Fibroblast of pulmonary artery (primary cell): ENCODE results near the gene TRIP10.

Experiments
- DNase-seq: peaks from one replicate; pipeline ENCODE4 v3.0.0-alpha.2; 2010; ENCODE audit warnings: low read depth
- H3K4me3 ChIP-seq: replicated peaks from 2 replicates; pipeline ENCODE4 v1.5.1; 2011; ENCODE audit warnings: low read depth, mild to moderate bottlenecking, control low read depth, low read length, moderate library complexity
- CTCF ChIP-seq: IDR thresholded peaks from 2 replicates; pipeline ENCODE4 v1.5.1; 2011; ENCODE audit warnings: mild to moderate bottlenecking, control low read depth, low read length, inconsistent platforms; ENCODE audit errors: missing control alignments

TRIP10 gene

GRCh38 chr19:6717036-6717435, 22.4 kb upstream of the TRIP10 start:
- H3K4me3 ChIP-seq = no peak overlapping the region
- no peak for DNase-seq
- no peak for TF ChIP-seq CTCF

GRCh38 chr19:6717441-6717971, 22.0 kb upstream of the TRIP10 start:
- no peak overlapping the region for H3K4me3 ChIP-seq
- TF ChIP-seq CTCF = no peak
- DNase-seq = peak; percentile 25

- peak overlapping the region; percentile 94 for H3K4me3 ChIP-seq
- TF ChIP-seq CTCF = no peak
- no peak for DNase-seq
Observed at GRCh38 chr19:6718111-6718740, 21.3 kb upstream of the TRIP10 start.

GRCh38 chr19:6718741-6719539, 20.5 kb upstream of the TRIP10 start:
- TF ChIP-seq CTCF = no peak
- DNase-seq = peak; percentile 75
- peak overlapping the region; percentile 94 for H3K4me3 ChIP-seq

- H3K4me3 ChIP-seq = peak overlapping the region; percentile 94
- DNase-seq = no peak
- TF ChIP-seq CTCF = no peak
Observed at GRCh38 chr19:6719540-6719861, 20.0 kb upstream of the TRIP10 start.

- H3K4me3 ChIP-seq = peak overlapping the region; percentile 94
- no peak for DNase-seq
- no peak for TF ChIP-seq CTCF
Observed at GRCh38 chr19:6719992-6720368, 19.5 kb upstream of the TRIP10 start.
